Measurements from ENCODE around the gene BBS1.

DNA sequence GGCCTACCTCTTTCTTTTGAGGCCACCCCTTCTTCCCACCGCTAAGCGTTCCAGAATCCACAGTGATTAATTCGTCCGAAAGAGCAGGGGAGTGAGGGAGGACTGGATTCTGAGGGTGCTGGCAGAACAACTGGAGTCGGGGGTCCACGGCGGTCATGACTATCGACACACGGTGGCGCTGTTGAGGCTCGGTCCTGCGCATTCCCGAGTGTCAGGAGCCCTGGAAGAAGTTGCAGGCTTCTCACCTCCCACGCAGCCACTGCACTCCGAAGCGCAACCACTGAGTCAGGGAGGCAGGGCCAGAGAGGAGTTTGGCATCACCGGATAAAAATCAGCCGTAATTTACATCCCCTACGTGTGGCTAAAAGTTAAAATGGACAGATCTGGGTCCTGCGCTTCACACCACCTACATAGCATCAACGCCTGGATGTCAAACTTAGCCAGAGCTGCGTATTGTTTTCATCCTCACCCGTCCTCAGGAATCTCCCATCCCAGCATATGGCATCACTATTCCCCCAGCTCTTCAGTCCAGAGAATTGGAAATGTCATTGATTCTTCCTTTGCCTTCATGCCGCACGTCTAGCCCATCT, 68.7 kb downstream of the BBS1 start:
- TF ChIP-seq, protein P1, sequence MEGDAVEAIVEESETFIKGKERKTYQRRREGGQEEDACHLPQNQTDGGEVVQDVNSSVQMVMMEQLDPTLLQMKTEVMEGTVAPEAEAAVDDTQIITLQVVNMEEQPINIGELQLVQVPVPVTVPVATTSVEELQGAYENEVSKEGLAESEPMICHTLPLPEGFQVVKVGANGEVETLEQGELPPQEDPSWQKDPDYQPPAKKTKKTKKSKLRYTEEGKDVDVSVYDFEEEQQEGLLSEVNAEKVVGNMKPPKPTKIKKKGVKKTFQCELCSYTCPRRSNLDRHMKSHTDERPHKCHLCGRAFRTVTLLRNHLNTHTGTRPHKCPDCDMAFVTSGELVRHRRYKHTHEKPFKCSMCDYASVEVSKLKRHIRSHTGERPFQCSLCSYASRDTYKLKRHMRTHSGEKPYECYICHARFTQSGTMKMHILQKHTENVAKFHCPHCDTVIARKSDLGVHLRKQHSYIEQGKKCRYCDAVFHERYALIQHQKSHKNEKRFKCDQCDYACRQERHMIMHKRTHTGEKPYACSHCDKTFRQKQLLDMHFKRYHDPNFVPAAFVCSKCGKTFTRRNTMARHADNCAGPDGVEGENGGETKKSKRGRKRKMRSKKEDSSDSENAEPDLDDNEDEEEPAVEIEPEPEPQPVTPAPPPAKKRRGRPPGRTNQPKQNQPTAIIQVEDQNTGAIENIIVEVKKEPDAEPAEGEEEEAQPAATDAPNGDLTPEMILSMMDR (tag by site-specific recombination; IDR thresholded peaks at IDR 0.05): peak; percentile 65; the same call in 1 of the 2 replicates
- TF ChIP-seq TCF7L2 (IDR thresholded peaks at IDR 0.05; ENCODE audit: borderline replicate concordance, low read depth, low read length) (no peak), ZNF449 (tag by site-specific recombination; IDR thresholded peaks at IDR 0.05) (no peak), KLF16 (tag by site-specific recombination; IDR thresholded peaks at IDR 0.05) (no peak), ZNF266 (tag by site-specific recombination; IDR thresholded peaks at IDR 0.05; ENCODE audit: low read depth) (no peak), ZNF510 (tag by site-specific recombination; IDR thresholded peaks at IDR 0.05; ENCODE audit: insufficient replicate concordance) (no peak), HOXD13 (CRISPR knock-in tag; IDR thresholded peaks at IDR 0.05; ENCODE audit: borderline replicate concordance) (no peak), ZNF114 (tag by site-specific recombination; IDR thresholded peaks at IDR 0.05) (no peak), ZNF513 (tag by site-specific recombination; IDR thresholded peaks at IDR 0.05) (no peak), HOXA7 (CRISPR knock-in tag; IDR thresholded peaks at IDR 0.05; ENCODE audit: borderline replicate concordance) (no peak), ZNF747 (tag by site-specific recombination; IDR thresholded peaks at IDR 0.05) (no peak), ZNF10 (tag by site-specific recombination; IDR thresholded peaks at IDR 0.05) (no peak), ZNF121 (tag by site-specific recombination; IDR thresholded peaks at IDR 0.05) (no peak), SALL2 (tag by site-specific recombination; IDR thresholded peaks at IDR 0.05; ENCODE audit: borderline replicate concordance) (no peak)

Measured in HEK293 (cell line).